CD4-positive, alpha-beta T cell (primary cell): ENCODE results near the gene GABRA4. TPM values are rescaled to one million over a fixed set of nuclear protein-coding genes. Genes with fewer than 3 reads are reported as not detected.

Experiments
- ATAC-seq: fragments of 200-7000 bp; cut with Tn5 transposase; one replicate; pipeline ENCODE4 v1.10.0; 2022; ENCODE audit warnings: mild to moderate bottlenecking; ENCODE audit not compliant: poor library complexity
- CTCF ChIA-PET: fragments of 350-600 bp; sonication (Branson Sonifier 250); formaldehyde crosslinking; loops from one replicate; lab custom pipeline; 2021; ENCODE audit warnings: antibody characterized with exemption, inconsistent platforms; lab: Charles Lee
- POLR2A ChIA-PET: fragments of 350-600 bp; sonication (Branson Sonifier 250); formaldehyde crosslinking; loops from one replicate; lab custom pipeline; 2021; ENCODE audit warnings: antibody characterized with exemption, inconsistent platforms; lab: Charles Lee
- DNase-seq, 14 experiments: peaks; one replicate each; pipeline ENCODE4 v3.0.0-alpha.2; 2013 to 2020; ENCODE audit warnings: mixed read lengths in 2 of 14
- H3K27ac ChIP-seq, 2 donors: one replicate each; pipeline versions ENCODE4 v1.5.1 to v1.7.0; 2013; ENCODE audit warnings: low read length in 2 of 2, low read depth in 1 of 2, mild to moderate bottlenecking in 1 of 2
- H3K27me3 ChIP-seq, 2 experiments: 1 replicate in 1 of 2; 2 replicates in 1 of 2; pipeline versions ENCODE4 v1.6.1 to v1.7.0; 2013; ENCODE audit warnings: low read length in 2 of 2, control low read depth in 1 of 2, mild to moderate bottlenecking in 1 of 2, moderate library complexity in 1 of 2; ENCODE audit not compliant: insufficient read depth in 2 of 2, control insufficient read depth in 1 of 2
- H3K36me3 ChIP-seq: one replicate; pipeline ENCODE4 v1.6.1; 2013; ENCODE audit warnings: low read length, control low read depth; ENCODE audit not compliant: insufficient read depth
- H3K4me1 ChIP-seq: one replicate; pipeline ENCODE4 v1.6.1; 2013; ENCODE audit warnings: low read length, control low read depth; ENCODE audit not compliant: insufficient read depth
- H3K4me3 ChIP-seq: one replicate; pipeline ENCODE4 v1.5.1; 2013; ENCODE audit warnings: mild to moderate bottlenecking, low read length, moderate library complexity
- H3K9me3 ChIP-seq, 2 experiments: 1 replicate in 1 of 2; 2 replicates in 1 of 2; pipeline versions ENCODE4 v1.6.1 to v1.7.0; 2013; ENCODE audit warnings: low read length in 2 of 2, mild to moderate bottlenecking in 2 of 2, control low read depth in 1 of 2, moderate library complexity in 1 of 2; ENCODE audit not compliant: control insufficient read depth in 1 of 2, insufficient read depth in 1 of 2
- H3K27ac Mint-ChIP-seq: one replicate; pipeline ENCODE4 v1.8.0; 2020; ENCODE audit warnings: mixed read lengths
- H3K27me3 Mint-ChIP-seq: one replicate; pipeline ENCODE4 v1.8.0; 2021; ENCODE audit warnings: mixed read lengths
- H3K36me3 Mint-ChIP-seq: one replicate; pipeline ENCODE4 v1.8.0; 2021; ENCODE audit warnings: low read depth, mixed read lengths
- H3K4me1 Mint-ChIP-seq: one replicate; pipeline ENCODE4 v1.8.0; 2021; ENCODE audit warnings: low read depth, mixed read lengths
- H3K4me3 Mint-ChIP-seq: one replicate; pipeline ENCODE4 v1.8.0; 2020; ENCODE audit warnings: mild to moderate bottlenecking, mixed read lengths
- H3K9me3 Mint-ChIP-seq: one replicate; pipeline ENCODE4 v1.8.0; 2020; ENCODE audit warnings: mixed read lengths
- intact Hi-C, 2 experiments: fragments of 100-400 bp; cut with DNase I in 1 of 2; cut with micrococcal nuclease in 1 of 2; formaldehyde crosslinking; loops; one replicate each; pipeline versions ENCODE4 v1.15.1 to v1.9.0; 2023 to 2025; cut with DNase I, micrococcal nuclease
- total RNA-seq, 174 experiments: library from RNA in 2 of 174; stranded (reverse) in 2 of 174; gene quantifications; one replicate each; pipeline ENCODE4 v1.2.3 and lab custom pipeline; 2021 to 2026
- TF ChIP-seq, protein P1 (sequence below): fragments of 200-600 bp; IDR thresholded peaks from one replicate; pipeline ENCODE4 v1.8.0; 2022; ENCODE audit warnings: antibody characterized with exemption, mild to moderate bottlenecking

The GABRA4 gene
- total RNA-seq, 2 experiments from 2014 or later = not detected

- ChIA-PET CTCF (no interaction called here), POLR2A (no interaction called here)
- H3K4me3 ChIP-seq = no peak overlapping the region
- DNase-seq (no peak), ATAC-seq (no peak)
- intact Hi-C loops = no loop called here
- TF ChIP-seq, protein P1, sequence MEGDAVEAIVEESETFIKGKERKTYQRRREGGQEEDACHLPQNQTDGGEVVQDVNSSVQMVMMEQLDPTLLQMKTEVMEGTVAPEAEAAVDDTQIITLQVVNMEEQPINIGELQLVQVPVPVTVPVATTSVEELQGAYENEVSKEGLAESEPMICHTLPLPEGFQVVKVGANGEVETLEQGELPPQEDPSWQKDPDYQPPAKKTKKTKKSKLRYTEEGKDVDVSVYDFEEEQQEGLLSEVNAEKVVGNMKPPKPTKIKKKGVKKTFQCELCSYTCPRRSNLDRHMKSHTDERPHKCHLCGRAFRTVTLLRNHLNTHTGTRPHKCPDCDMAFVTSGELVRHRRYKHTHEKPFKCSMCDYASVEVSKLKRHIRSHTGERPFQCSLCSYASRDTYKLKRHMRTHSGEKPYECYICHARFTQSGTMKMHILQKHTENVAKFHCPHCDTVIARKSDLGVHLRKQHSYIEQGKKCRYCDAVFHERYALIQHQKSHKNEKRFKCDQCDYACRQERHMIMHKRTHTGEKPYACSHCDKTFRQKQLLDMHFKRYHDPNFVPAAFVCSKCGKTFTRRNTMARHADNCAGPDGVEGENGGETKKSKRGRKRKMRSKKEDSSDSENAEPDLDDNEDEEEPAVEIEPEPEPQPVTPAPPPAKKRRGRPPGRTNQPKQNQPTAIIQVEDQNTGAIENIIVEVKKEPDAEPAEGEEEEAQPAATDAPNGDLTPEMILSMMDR = no peak
- Mint-ChIP-seq H3K9me3 (peaks cover 2% of the 10 kb centered on the region), H3K4me3 (no peak overlapping the region), H3K4me1 (no peaks in the 10 kb centered on the region), H3K27me3 (peaks cover 6% of the 10 kb centered on the region), H3K36me3 (no peaks in the 10 kb centered on the region), H3K27ac (no peak overlapping the region)
- H3K36me3 ChIP-seq = no peaks in the 10 kb centered on the region
- H3K27me3 ChIP-seq = no peaks in the 10 kb centered on the region
- no peaks in the 10 kb centered on the region for H3K4me1 ChIP-seq
- no peaks in the 10 kb centered on the region for H3K9me3 ChIP-seq
- H3K27ac ChIP-seq = no peak overlapping the region
Measured at GRCh38 chr4:46954643-46955042, 38.7 kb downstream of the GABRA4 start.

- Histone ChIP-seq H3K4me3 (no peak overlapping the region), H3K27me3 (no peaks in the 10 kb centered on the region), H3K27ac (no peak overlapping the region), H3K36me3 (no peaks in the 10 kb centered on the region), H3K4me1 (no peaks in the 10 kb centered on the region), H3K9me3 (no peaks in the 10 kb centered on the region)
- ChIA-PET POLR2A (no interaction called here), CTCF (no interaction called here)
- no peak overlapping the region for H3K4me3 Mint-ChIP-seq
- H3K9me3 Mint-ChIP-seq = peaks cover 2% of the 10 kb centered on the region
- intact Hi-C loops = no loop called here
- H3K27me3 Mint-ChIP-seq = no peaks in the 10 kb centered on the region
- no peaks in the 10 kb centered on the region for H3K36me3 Mint-ChIP-seq
- TF ChIP-seq, protein P1 = no peak
- DNase-seq (no peak), ATAC-seq (no peak)
- H3K4me1 Mint-ChIP-seq = no peaks in the 10 kb centered on the region
- H3K27ac Mint-ChIP-seq = no peak overlapping the region
Measured at GRCh38 chr4:46953564-46953963, 39.8 kb downstream of the GABRA4 start.

GRCh38 chr4:46952451-46952850 lies 40.9 kb downstream of the GABRA4 start:
- Histone ChIP-seq H3K4me3 (no peak overlapping the region), H3K9me3 (no peaks in the 10 kb centered on the region), H3K4me1 (no peaks in the 10 kb centered on the region), H3K36me3 (no peaks in the 10 kb centered on the region), H3K27ac (no peak overlapping the region), H3K27me3 (no peaks in the 10 kb centered on the region)
- Mint-ChIP-seq H3K27ac (no peak overlapping the region), H3K36me3 (no peaks in the 10 kb centered on the region), H3K27me3 (no peaks in the 10 kb centered on the region), H3K9me3 (no peaks in the 10 kb centered on the region), H3K4me3 (no peak overlapping the region), H3K4me1 (no peaks in the 10 kb centered on the region)
- TF ChIP-seq, protein P1 = no peak
- CTCF ChIA-PET = no interaction called here
- intact Hi-C loops = no loop called here
- ATAC-seq (no peak), DNase-seq (no peak)
- POLR2A ChIA-PET = no interaction called here
